BJ (cell line): Measurements from ENCODE around the gene RSPH1. TPM values are rescaled to one million over a fixed set of nuclear protein-coding genes. Genes with fewer than 3 reads are reported as not detected.

Experiments
- CTCF ChIA-PET: fragments of 350-600 bp; formaldehyde crosslinking; extraction: SDS; loops from one replicate; lab custom pipeline; 2021; ENCODE audit warnings: antibody characterized with exemption, inconsistent platforms; lab: Yijun Ruan, JAX
- POLR2A ChIA-PET: fragments of 300-600 bp; sonication (Branson Sonifier 250); formaldehyde crosslinking; extraction: SDS; loops from one replicate; lab custom pipeline; 2021; ENCODE audit warnings: antibody characterized with exemption; lab: Charles Lee
- DNase-seq: peaks from one replicate; pipeline ENCODE4 v3.0.0-alpha.2; 2011; ENCODE audit warnings: low read depth
- H3K27me3 ChIP-seq: 2 replicates; pipeline ENCODE4 v1.6.0; 2011; ENCODE audit warnings: low read length; ENCODE audit not compliant: control insufficient read depth, insufficient read depth
- H3K36me3 ChIP-seq: 2 replicates; pipeline ENCODE4 v1.5.1; 2011; ENCODE audit warnings: low read length; ENCODE audit not compliant: control insufficient read depth, insufficient read depth
- H3K4me3 ChIP-seq: 2 replicates; pipeline ENCODE4 v1.5.1; 2011; ENCODE audit warnings: low read depth, mild to moderate bottlenecking, control low read depth, low read length
- polyA plus RNA-seq: library from polyadenylated mRNA; depleted of rRNA; stranded (reverse); fragments of >200 nt; gene quantifications from 2 replicates; pipeline ENCODE4 v1.2.3, GENCODE V29; 2011
- TF ChIP-seq, protein P1 (sequence below): IDR thresholded peaks from 2 replicates; pipeline ENCODE4 v1.5.1; 2011; ENCODE audit warnings: low read depth, mild to moderate bottlenecking, control low read depth, inconsistent platforms, low read length, moderate library complexity; ENCODE audit not compliant: insufficient read depth

RSPH1 gene
- polyA plus RNA-seq, 1 experiment, result 0.11 TPM

DNA sequence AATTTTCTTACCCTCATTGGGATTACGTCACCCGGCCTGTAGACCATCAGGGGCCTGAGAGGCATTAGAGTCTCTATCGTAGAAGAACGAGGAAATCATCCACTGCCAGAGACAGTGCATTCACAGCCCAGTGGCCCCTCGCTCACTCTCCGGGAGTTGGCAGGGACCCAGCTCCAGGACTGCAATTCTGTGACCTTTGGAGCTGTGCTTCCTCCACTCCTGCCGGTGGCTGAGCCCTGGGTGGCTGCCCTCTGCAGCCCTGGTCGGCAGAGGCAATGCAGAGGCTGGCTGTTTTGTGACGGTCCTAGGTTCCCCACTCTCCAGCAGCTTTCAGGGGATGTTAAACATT is 30.3 kb upstream of the RSPH1 start:
- Histone ChIP-seq H3K36me3 (no peaks in the 10 kb centered on the region), H3K4me3 (no peak overlapping the region), H3K27me3 (0 out of 2 replicates have a peak, but pooled peaks cover 1% of the 10 kb centered on the region)
- ChIA-PET CTCF (interaction anchor here (1.1 kb wide), 1 partner anchor 13 kb away, joined by 4 read pairs; no protein-coding TSS in a partner anchor), POLR2A (no interaction called here)
- TF ChIP-seq, protein P1, sequence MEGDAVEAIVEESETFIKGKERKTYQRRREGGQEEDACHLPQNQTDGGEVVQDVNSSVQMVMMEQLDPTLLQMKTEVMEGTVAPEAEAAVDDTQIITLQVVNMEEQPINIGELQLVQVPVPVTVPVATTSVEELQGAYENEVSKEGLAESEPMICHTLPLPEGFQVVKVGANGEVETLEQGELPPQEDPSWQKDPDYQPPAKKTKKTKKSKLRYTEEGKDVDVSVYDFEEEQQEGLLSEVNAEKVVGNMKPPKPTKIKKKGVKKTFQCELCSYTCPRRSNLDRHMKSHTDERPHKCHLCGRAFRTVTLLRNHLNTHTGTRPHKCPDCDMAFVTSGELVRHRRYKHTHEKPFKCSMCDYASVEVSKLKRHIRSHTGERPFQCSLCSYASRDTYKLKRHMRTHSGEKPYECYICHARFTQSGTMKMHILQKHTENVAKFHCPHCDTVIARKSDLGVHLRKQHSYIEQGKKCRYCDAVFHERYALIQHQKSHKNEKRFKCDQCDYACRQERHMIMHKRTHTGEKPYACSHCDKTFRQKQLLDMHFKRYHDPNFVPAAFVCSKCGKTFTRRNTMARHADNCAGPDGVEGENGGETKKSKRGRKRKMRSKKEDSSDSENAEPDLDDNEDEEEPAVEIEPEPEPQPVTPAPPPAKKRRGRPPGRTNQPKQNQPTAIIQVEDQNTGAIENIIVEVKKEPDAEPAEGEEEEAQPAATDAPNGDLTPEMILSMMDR, result no peak
- no peak for DNase-seq

DNA sequence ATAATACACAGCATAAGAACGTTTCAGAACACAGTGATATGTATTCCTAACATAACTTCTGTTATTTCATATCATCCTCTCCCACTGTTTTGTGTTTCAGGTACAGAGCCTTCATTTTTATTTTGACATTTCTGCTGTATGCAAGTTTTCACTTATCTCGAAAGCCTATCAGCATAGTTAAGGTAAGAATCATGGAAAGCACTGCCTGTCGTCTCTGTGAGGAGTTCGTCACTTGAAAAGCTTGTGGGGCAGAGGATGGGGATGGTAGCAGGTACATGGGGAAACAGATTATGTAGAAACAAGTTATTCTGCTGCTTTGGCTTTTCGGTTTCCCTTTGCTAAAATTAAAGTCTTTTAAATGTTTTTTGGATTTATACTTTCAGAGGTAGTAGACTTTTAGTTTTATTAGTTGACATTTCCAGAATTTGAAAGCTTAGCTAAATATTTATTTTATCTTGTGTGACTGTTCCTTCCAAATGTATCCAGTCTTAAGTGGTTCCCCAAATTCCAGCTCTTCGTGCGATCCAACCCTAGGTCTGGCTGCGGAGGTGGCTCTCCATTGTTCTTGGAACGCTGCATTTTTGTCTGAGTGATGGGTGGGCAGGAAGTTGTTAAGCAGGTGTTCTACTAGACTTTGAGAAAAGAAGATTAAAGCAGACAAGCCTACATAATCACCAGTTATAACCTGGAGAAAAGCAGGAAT is 29.8 kb upstream of the RSPH1 start:
- 0 out of 2 replicates have a peak, but pooled peaks cover 1% of the 10 kb centered on the region for H3K27me3 ChIP-seq
- TF ChIP-seq, protein P1, result no peak
- no peak for DNase-seq
- no peak overlapping the region for H3K4me3 ChIP-seq
- ChIA-PET POLR2A (no interaction called here), CTCF (no interaction called here)
- H3K36me3 ChIP-seq, result no peaks in the 10 kb centered on the region

DNA sequence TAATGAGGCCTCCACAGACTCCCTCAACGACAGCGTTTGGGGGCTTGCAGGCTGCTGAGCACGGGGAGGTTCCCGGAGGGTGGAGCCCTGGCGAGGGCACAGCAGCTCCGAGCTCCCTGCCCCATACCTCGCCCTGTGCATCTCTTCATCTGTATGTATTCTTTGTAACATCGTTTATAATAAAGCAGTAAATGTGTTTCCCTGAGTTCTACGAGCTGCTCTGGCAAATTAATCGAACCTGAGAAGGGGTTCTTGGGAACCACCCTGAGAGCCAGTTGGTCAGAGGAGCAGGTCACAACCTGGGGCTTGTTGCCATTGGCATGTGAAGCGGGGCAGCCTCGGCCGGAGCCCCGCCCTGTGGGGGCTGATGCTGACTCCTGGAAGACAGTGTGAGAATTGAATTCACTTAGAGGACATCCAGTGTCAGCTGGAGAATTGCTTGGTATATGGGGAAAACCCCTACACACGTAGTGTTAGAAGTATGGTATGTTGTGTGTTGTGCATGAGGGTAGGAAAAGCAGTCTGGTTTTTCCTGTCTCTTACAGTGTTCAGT is 29.1 kb upstream of the RSPH1 start:
- TF ChIP-seq, protein P1, result no peak
- POLR2A ChIA-PET, result no interaction called here
- no peak for DNase-seq
- H3K27me3 ChIP-seq, result 0 out of 2 replicates have a peak, but pooled peaks cover 1% of the 10 kb centered on the region
- no peaks in the 10 kb centered on the region for H3K36me3 ChIP-seq
- no peak overlapping the region; the same call in 1 of the 2 replicates for H3K4me3 ChIP-seq
- CTCF ChIA-PET, result no interaction called here

DNA sequence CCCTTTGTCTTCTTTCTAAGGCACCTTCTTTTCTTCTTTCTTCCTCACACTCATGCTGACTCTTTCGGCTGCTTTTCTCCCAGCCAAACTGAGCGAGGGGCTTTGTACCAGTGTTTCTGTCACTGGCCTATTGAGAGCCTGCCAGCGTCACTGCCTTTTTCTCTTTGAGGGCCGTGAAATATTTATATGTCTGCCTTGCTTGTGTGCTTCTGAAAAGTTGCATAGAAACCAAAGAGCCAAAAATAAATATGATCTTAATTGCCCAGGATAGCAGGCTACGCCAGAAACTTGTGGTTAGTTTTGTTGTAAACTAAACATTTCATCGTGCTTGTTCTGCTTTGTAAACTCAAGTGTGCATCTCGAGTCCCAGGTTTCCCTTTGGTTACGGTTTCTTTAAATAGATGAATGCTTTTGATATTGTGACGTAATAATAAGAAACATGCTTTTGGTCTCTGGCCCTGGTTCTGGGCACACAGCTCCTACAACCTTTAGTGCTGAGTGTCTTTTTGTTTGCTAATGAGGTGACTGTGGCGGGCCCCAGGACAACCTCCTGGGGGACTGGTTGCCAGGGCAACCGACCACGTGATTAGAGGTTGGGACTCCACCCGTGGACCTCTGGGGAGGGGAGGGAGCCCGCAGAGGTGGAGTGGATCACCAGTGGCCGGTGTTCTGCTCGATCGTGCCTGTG is 28.5 kb upstream of the RSPH1 start:
- ChIA-PET CTCF (no interaction called here), POLR2A (no interaction called here)
- peak; percentile 25 for DNase-seq
- 0 out of 2 replicates have a peak, but pooled peaks cover 1% of the 10 kb centered on the region for H3K27me3 ChIP-seq
- H3K4me3 ChIP-seq, result peak overlapping the region; percentile 4; the same call in 1 of the 2 replicates
- H3K36me3 ChIP-seq, result no peaks in the 10 kb centered on the region
- TF ChIP-seq, protein P1, result no peak

DNA sequence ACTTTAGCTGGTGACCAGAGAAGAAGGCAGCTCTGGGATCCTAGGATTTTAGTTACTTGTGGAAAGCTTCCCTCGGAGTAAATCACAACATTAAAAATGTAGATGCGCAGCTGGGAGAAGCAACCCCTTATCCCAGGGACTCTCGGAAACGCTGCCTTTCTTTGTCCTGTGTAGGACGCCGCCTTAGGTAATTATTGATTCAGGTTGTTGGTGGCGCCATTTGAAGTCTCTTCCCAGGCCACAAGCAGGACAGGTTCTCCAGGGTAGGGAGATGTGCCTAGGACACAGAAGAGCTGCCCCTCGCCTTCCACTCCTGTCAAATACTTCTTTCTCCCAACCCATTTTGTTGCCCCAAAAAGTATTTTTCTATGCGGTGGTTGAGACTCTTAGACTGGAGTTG is 27.9 kb upstream of the RSPH1 start:
- TF ChIP-seq, protein P1, result no peak
- Histone ChIP-seq H3K36me3 (no peaks in the 10 kb centered on the region), H3K4me3 (no peak overlapping the region), H3K27me3 (0 out of 2 replicates have a peak, but pooled peaks cover 1% of the 10 kb centered on the region)
- ChIA-PET CTCF (no interaction called here), POLR2A (no interaction called here)
- DNase-seq, result no peak
